Liver (tissue), 9 donors: ENCODE data around the gene MED14. TPM values are rescaled to one million over a fixed set of nuclear protein-coding genes. Genes with fewer than 3 reads are reported as not detected.

ENCODE experiments used
- DNase-seq: peaks from one replicate; pipeline ENCODE4 v3.0.0-alpha.2; 2017; ENCODE audit warnings: low spot score
- H3K27ac ChIP-seq, 2 donors: one replicate each; pipeline ENCODE4 v1.7.0; 2013; ENCODE audit warnings: inconsistent platforms in 2 of 2, low read length in 2 of 2, control low read depth in 1 of 2, low read depth in 1 of 2, mild to moderate bottlenecking in 1 of 2
- H3K27me3 ChIP-seq, 4 donors: one replicate each; pipeline versions ENCODE4 v1.6.1 to v1.7.0; 2013; ENCODE audit warnings: low read length in 3 of 4, inconsistent platforms in 1 of 4, mild to moderate bottlenecking in 1 of 4, moderate library complexity in 1 of 4; ENCODE audit not compliant: control insufficient read depth in 4 of 4, insufficient read depth in 4 of 4
- H3K36me3 ChIP-seq, 4 donors: one replicate each; pipeline versions ENCODE4 v1.6.1 to v1.7.0; 2013; ENCODE audit warnings: low read length in 3 of 4, mild to moderate bottlenecking in 3 of 4, low read depth in 1 of 4, moderate library complexity in 1 of 4; ENCODE audit not compliant: control insufficient read depth in 4 of 4, insufficient read depth in 3 of 4
- H3K4me1 ChIP-seq, 4 donors: one replicate each; pipeline versions ENCODE4 v1.6.1 to v1.7.0; 2013; ENCODE audit warnings: low read length in 3 of 4, mild to moderate bottlenecking in 3 of 4, moderate library complexity in 1 of 4; ENCODE audit not compliant: control insufficient read depth in 4 of 4, insufficient read depth in 4 of 4
- H3K4me3 ChIP-seq, 3 donors: one replicate each; pipeline versions ENCODE4 v1.6.1 to v1.7.0; 2013; ENCODE audit warnings: low read length in 3 of 3, control low read depth in 1 of 3, low read depth in 1 of 3, mild to moderate bottlenecking in 1 of 3
- H3K9ac ChIP-seq, 2 donors: one replicate each; pipeline ENCODE4 v1.7.0; 2013; ENCODE audit warnings: low read length in 2 of 2, mild to moderate bottlenecking in 2 of 2, moderate library complexity in 2 of 2, control low read depth in 1 of 2, low read depth in 1 of 2
- H3K9me3 ChIP-seq, 4 donors: one replicate each; pipeline versions ENCODE4 v1.6.1 to v1.7.0; 2013; ENCODE audit warnings: low read length in 3 of 4; ENCODE audit not compliant: control insufficient read depth in 4 of 4
- ATF3 ChIP-seq: IDR thresholded peaks from 2 replicates; pipeline ENCODE4 v1.6.1; 2016; ENCODE audit warnings: antibody characterized with exemption
- CTCF ChIP-seq: fragments of 150-350 bp; IDR thresholded peaks from 2 replicates; pipeline ENCODE4 v1.5.1; 2017; ENCODE audit warnings: improper control_type of control experiment, low read depth, low read length; ENCODE audit not compliant: missing input control
- EGR1 ChIP-seq, 2 donors: IDR thresholded peaks; 2 replicates each; pipeline ENCODE4 v1.6.1; 2016 to 2018; ENCODE audit warnings: antibody characterized with exemption in 2 of 2, low read depth in 2 of 2
- FOXA1 ChIP-seq: IDR thresholded peaks from 2 replicates; pipeline ENCODE4 v1.6.1; 2016; ENCODE audit warnings: antibody characterized with exemption
- FOXA2 ChIP-seq: IDR thresholded peaks from 2 replicates; pipeline ENCODE4 v1.6.1; 2016; ENCODE audit warnings: antibody characterized with exemption
- GABPA ChIP-seq, 2 donors: IDR thresholded peaks in 1 of 2; conservative IDR thresholded peaks in 1 of 2; 2 replicates each; pipeline ENCODE4 v1.6.1; 2016; ENCODE audit warnings: antibody characterized with exemption in 2 of 2, mild to moderate bottlenecking in 1 of 2, moderate library complexity in 1 of 2
- HNF4A ChIP-seq, 2 donors: conservative IDR thresholded peaks; 2 replicates each; pipeline ENCODE4 v1.6.1; 2016; ENCODE audit warnings: antibody characterized with exemption in 2 of 2, mild to moderate bottlenecking in 2 of 2
- HNF4G ChIP-seq: IDR thresholded peaks from 2 replicates; pipeline ENCODE4 v1.6.1; 2016; ENCODE audit warnings: antibody characterized with exemption
- JUND ChIP-seq, 2 donors: IDR thresholded peaks; 2 replicates each; pipeline ENCODE4 v1.6.1; 2016; ENCODE audit warnings: antibody characterized with exemption in 2 of 2
- NR2F2 ChIP-seq: IDR thresholded peaks from 2 replicates; pipeline ENCODE4 v1.6.1; 2016; ENCODE audit warnings: antibody characterized with exemption
- RAD21 ChIP-seq, 2 donors: IDR thresholded peaks; 2 replicates each; pipeline ENCODE4 v1.6.1; 2016; ENCODE audit warnings: antibody characterized with exemption in 2 of 2, mild to moderate bottlenecking in 2 of 2
- RXRA ChIP-seq, 2 donors: IDR thresholded peaks; 2 replicates each; pipeline ENCODE4 v1.6.1; 2017 to 2018; ENCODE audit warnings: antibody characterized with exemption in 2 of 2, mild to moderate bottlenecking in 1 of 2
- SP1 ChIP-seq: IDR thresholded peaks from 2 replicates; pipeline ENCODE4 v1.6.1; 2018; ENCODE audit warnings: antibody characterized with exemption, mild to moderate bottlenecking
- TAF1 ChIP-seq: conservative IDR thresholded peaks from 2 replicates; pipeline ENCODE4 v1.6.1; 2016; ENCODE audit warnings: antibody characterized with exemption, mild to moderate bottlenecking
- YY1 ChIP-seq: IDR thresholded peaks from 2 replicates; pipeline ENCODE4 v1.6.1; 2016; ENCODE audit warnings: antibody characterized with exemption, mild to moderate bottlenecking
- ZBTB33 ChIP-seq: IDR thresholded peaks from 2 replicates; pipeline ENCODE4 v1.6.1; 2016; ENCODE audit warnings: antibody characterized with exemption
- WGBS: extraction: QIAGEN DNeasy Blood & Tissue Kit; methylation state at CpG from one replicate; pipeline ENCODE4 v1.1.7; 2013; 5-methylcytosine and 5-hydroxymethylcytosine counted together
- polyA plus RNA-seq, 2 donors: library from polyadenylated mRNA; stranded (reverse) in 1 of 2; unstranded in 1 of 2; fragments of 200-250 nt in 1 of 2; fragments of >200 nt in 1 of 2; fragmentation: Nextera tagmentation in 1 of 2; extraction: Ambion mirVana in 1 of 2; gene quantifications; one replicate each; pipeline versions ENCODE4 v1.2.1 to v1.2.3, GENCODE V29; 2013 to 2015
- total RNA-seq, 2 donors: library from RNA; depleted of rRNA; stranded (reverse); fragments of >200 nt; gene quantifications; one replicate each; pipeline ENCODE4 v1.2.3, GENCODE V29; 2014
- TF ChIP-seq, protein P1 (sequence below): IDR thresholded peaks from 2 replicates; pipeline ENCODE4 v1.6.1; 2016; ENCODE audit warnings: antibody characterized with exemption
- TF ChIP-seq, protein P2 (sequence below): IDR thresholded peaks from 2 replicates; pipeline ENCODE4 v1.6.1; 2016; ENCODE audit warnings: antibody characterized with exemption, mild to moderate bottlenecking
- donor health status: healthy.
- donor health status: healthy.
- donor health status: healthy.
- donor health status: healthy.
- donor health status: healthy.

The MED14 gene
- total and polyA plus RNA-seq, 4 donors, result 5.5 to 20.1 (median 7.0) TPM

- Histone ChIP-seq H3K9me3 (peaks cover 0 to 9% (median 3%) of the 10 kb centered on the region in 4 donors), H3K9ac (no peak within 1 kb of the TSS), H3K4me1 (no peaks in the 10 kb centered on the region), H3K36me3 (peaks cover 0 to 7% (median 2%) of the 10 kb centered on the region in 4 donors), H3K4me3 (no peak within 1 kb of the TSS), H3K27me3 (no peaks in the 10 kb centered on the region), H3K27ac (no peak within 1 kb of the TSS)
- 93% methylated on average over 38 of the region's 38 CpGs for WGBS
- no peak for DNase-seq
- no peak for TF ChIP-seq NR2F2
- no peak for TF ChIP-seq EGR1 (IDR thresholded peaks at IDR 0.05; ENCODE audit: low read depth in 2 of 2)
- no peak for TF ChIP-seq ZBTB33
- no peak for TF ChIP-seq GABPA (IDR thresholded peaks at IDR 0.05 in 1 of 2, conservative IDR thresholded peaks at IDR 0.05 in 1 of 2)
- no peak for TF ChIP-seq RAD21 (IDR thresholded peaks at IDR 0.05)
- TF ChIP-seq, protein P1, sequence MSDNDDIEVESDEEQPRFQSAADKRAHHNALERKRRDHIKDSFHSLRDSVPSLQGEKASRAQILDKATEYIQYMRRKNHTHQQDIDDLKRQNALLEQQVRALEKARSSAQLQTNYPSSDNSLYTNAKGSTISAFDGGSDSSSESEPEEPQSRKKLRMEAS, result no peak
- no peak for TF ChIP-seq HNF4G
- TF ChIP-seq YY1, result no peak
- no peak for TF ChIP-seq CTCF
- TF ChIP-seq JUND (IDR thresholded peaks at IDR 0.05), result no peak
- no peak for TF ChIP-seq RXRA (IDR thresholded peaks at IDR 0.05)
- TF ChIP-seq, protein P2, sequence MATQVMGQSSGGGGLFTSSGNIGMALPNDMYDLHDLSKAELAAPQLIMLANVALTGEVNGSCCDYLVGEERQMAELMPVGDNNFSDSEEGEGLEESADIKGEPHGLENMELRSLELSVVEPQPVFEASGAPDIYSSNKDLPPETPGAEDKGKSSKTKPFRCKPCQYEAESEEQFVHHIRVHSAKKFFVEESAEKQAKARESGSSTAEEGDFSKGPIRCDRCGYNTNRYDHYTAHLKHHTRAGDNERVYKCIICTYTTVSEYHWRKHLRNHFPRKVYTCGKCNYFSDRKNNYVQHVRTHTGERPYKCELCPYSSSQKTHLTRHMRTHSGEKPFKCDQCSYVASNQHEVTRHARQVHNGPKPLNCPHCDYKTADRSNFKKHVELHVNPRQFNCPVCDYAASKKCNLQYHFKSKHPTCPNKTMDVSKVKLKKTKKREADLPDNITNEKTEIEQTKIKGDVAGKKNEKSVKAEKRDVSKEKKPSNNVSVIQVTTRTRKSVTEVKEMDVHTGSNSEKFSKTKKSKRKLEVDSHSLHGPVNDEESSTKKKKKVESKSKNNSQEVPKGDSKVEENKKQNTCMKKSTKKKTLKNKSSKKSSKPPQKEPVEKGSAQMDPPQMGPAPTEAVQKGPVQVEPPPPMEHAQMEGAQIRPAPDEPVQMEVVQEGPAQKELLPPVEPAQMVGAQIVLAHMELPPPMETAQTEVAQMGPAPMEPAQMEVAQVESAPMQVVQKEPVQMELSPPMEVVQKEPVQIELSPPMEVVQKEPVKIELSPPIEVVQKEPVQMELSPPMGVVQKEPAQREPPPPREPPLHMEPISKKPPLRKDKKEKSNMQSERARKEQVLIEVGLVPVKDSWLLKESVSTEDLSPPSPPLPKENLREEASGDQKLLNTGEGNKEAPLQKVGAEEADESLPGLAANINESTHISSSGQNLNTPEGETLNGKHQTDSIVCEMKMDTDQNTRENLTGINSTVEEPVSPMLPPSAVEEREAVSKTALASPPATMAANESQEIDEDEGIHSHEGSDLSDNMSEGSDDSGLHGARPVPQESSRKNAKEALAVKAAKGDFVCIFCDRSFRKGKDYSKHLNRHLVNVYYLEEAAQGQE, result no peak
- no peak for TF ChIP-seq TAF1
- TF ChIP-seq FOXA2, result no peak
- no peak for TF ChIP-seq ATF3
- no peak for TF ChIP-seq FOXA1
- no peak for TF ChIP-seq HNF4A (conservative IDR thresholded peaks at IDR 0.05)
- TF ChIP-seq SP1, result no peak
These were observed 112.2 kb downstream of the MED14 start, which contains the start of gene MPC1L for GRCh38 chrX:40623139-40623536. MPC1L (plus strand) TSS chrX:40623428; CDS start chrX:40623566, 138 bp downstream.
